ENCODE results near the gene CD3D. TPM values are rescaled to one million over a fixed set of nuclear protein-coding genes. Genes with fewer than 3 reads are reported as not detected.

Gene CD3D
- total and polyA plus RNA-seq, 2 of the 4 experiments (the other 2 are of a cell fraction): not detected

DNA sequence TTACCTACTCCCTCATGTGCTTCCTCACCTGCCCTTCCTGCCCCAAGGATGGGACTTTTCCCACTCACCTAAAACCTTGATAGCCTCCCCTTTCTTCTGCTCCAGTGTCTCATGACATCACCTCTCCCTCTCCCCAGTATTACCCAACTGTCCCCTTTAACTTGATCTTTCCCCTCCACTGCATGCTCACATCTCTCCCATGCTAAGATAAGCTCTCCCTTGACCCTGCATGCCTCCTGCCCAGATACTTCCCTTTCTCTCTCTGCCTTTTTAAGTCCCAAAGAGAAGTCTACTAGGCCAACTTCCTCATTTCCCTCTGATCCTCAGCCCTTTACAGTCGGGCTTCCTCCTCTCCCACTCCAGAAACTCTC lies 23.2 kb downstream of the CD3D start:
- Histone ChIP-seq H2BK20ac (ENCODE audit: low read depth, low read length) (no peak overlapping the region), H3K56ac (ENCODE audit: extremely low read depth, insufficient read depth, low read length) (no peak overlapping the region), H2BK15ac (ENCODE audit: low read depth, low read length) (no peak overlapping the region), H3K27ac (ENCODE audit: insufficient read depth, low read length) (no peak overlapping the region), H4K91ac (ENCODE audit: insufficient read depth, low read depth, low read length) (no peak overlapping the region), H4K5ac (ENCODE audit: low read depth, low read length) (no peak overlapping the region), H3K36me3 (ENCODE audit: control insufficient read depth, insufficient read depth, low read length) (no peaks in the 10 kb centered on the region), H2BK120ac (ENCODE audit: low read depth, low read length) (no peak overlapping the region), H2BK5ac (ENCODE audit: low read depth, low read length, poor library complexity, severe bottlenecking) (no peak overlapping the region), H3K4me3 (ENCODE audit: insufficient read depth, low read depth, low read length) (no peak overlapping the region), H4K8ac (ENCODE audit: low read depth in 2 of 2, low read length in 2 of 2) (no peak overlapping the region), H3K9me3 (ENCODE audit: control insufficient read depth, insufficient read depth, low read length) (no peaks in the 10 kb centered on the region), H2AK5ac (ENCODE audit: low read depth, low read length) (no peak overlapping the region), H2AFZ (replicated peaks; ENCODE audit: low read length, poor library complexity) (no peak overlapping the region), H3K4me1 (ENCODE audit: control insufficient read depth, insufficient read depth, low read length) (no peaks in the 10 kb centered on the region), H3K18ac (ENCODE audit: low read depth, low read length) (no peak overlapping the region), H3K9me1 (ENCODE audit: insufficient read depth, low read length) (no peaks in the 10 kb centered on the region), H3K79me1 (ENCODE audit: low read depth in 1 of 2, low read length in 2 of 2) (no peaks in the 10 kb centered on the region), H3K4me2 (ENCODE audit: low read depth, low read length) (no peak overlapping the region), H3K23ac (ENCODE audit: low read depth, low read length) (no peak overlapping the region), H3K4ac (ENCODE audit: low read depth, low read length) (no peak overlapping the region), H3K14ac (replicated peaks; ENCODE audit: low read depth, low read length) (no peak overlapping the region), H3K9ac (ENCODE audit: low read depth, low read length) (no peak overlapping the region), H4K20me1 (ENCODE audit: insufficient read depth, low read length) (no peaks in the 10 kb centered on the region), H2AK9ac (replicated peaks; ENCODE audit: low read depth, low read length, poor library complexity) (no peak overlapping the region), H3K27me3 (ENCODE audit: control insufficient read depth, insufficient read depth, low read length) (peaks cover 12% of the 10 kb centered on the region; the same call in 1 of the 2 replicates)
- ATAC-seq (ENCODE audit: low read depth) (no peak), DNase-seq (no peak)
- in situ Hi-C loops (cut with MboI; ENCODE audit: low sequenced_read_pairs): no loop called here
- POLR2A ChIA-PET (ENCODE audit: unreplicated experiment): no interaction called here
- dilution Hi-C loops (cut with HindIII; ENCODE audit: low sequenced_read_pairs, unreplicated experiment): no loop called here
- WGBS, 2 experiments (ENCODE audit: extremely low coverage in 2 of 2, insufficient read length in 1 of 2): no CpG with 5 or more reads among the region's 1 CpG
- BruUV-seq (replicated peaks): no TSS peak
- TF ChIP-seq POLR2A (IDR thresholded peaks at IDR 0.05; ENCODE audit: low read depth, low read length) (no peak), RCOR1 (IDR thresholded peaks at IDR 0.05; ENCODE audit: insufficient replicate concordance, low read length) (no peak)
- TF ChIP-seq, protein P1, sequence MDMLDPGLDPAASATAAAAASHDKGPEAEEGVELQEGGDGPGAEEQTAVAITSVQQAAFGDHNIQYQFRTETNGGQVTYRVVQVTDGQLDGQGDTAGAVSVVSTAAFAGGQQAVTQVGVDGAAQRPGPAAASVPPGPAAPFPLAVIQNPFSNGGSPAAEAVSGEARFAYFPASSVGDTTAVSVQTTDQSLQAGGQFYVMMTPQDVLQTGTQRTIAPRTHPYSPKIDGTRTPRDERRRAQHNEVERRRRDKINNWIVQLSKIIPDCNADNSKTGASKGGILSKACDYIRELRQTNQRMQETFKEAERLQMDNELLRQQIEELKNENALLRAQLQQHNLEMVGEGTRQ (IDR thresholded peaks at IDR 0.05; ENCODE audit: low read depth, low read length): no peak
- CTCF ChIA-PET: no interaction called here
- intact Hi-C loops (cut with micrococcal nuclease): no loop called here
